ENCODE measurements around the gene GIGYF1.

DNA sequence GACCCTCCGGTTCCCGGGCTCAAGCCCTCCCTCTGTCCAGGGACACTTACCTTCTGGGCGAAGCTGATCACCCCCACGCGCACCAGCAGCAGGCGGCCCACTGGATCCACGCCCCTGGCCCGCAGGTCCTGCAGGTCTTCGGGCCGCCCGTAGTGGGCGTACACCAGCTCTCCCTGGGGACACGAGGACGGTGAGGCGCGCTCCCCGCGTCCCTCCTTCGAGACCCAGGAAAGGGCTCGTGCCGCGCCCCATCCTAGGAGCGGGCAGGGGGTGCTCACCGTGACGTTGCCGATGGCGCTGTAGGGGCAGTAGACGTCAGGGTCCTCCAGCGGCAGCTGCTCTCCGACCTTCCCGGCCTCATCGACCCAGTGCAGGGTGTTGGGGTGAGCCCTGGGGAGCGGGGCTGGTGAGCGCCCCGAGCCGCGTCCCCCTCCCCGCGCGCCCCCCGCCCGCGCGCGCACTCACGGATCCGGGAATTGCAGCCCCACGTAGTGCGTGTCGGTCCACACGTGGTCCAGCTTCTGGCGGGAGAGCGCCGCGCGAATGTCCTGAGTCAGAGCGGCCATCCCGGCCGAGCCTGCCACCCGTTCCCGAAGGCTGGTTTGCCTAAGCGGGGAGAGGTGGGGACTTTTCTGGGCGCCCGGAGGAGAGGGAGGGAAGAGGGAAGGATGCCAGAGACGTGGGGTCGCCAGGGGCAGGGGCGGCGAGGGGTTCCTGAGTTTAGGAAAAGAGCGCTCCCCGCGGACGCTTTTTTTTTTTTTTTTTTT, 60.9 kb downstream of the GIGYF1 start:
- TF ChIP-seq, protein P1, sequence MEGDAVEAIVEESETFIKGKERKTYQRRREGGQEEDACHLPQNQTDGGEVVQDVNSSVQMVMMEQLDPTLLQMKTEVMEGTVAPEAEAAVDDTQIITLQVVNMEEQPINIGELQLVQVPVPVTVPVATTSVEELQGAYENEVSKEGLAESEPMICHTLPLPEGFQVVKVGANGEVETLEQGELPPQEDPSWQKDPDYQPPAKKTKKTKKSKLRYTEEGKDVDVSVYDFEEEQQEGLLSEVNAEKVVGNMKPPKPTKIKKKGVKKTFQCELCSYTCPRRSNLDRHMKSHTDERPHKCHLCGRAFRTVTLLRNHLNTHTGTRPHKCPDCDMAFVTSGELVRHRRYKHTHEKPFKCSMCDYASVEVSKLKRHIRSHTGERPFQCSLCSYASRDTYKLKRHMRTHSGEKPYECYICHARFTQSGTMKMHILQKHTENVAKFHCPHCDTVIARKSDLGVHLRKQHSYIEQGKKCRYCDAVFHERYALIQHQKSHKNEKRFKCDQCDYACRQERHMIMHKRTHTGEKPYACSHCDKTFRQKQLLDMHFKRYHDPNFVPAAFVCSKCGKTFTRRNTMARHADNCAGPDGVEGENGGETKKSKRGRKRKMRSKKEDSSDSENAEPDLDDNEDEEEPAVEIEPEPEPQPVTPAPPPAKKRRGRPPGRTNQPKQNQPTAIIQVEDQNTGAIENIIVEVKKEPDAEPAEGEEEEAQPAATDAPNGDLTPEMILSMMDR (IDR thresholded peaks at IDR 0.05) = peak in 2 of 4 experiments; percentile 28 to 52
- TF ChIP-seq POLR2AphosphoS5 (IDR thresholded peaks at IDR 0.05) (no peak), POLR2A (IDR thresholded peaks at IDR 0.05) (no peak)
